ENCODE data around the gene DENND1A. TPM values are rescaled to one million over a fixed set of nuclear protein-coding genes. Genes with fewer than 3 reads are reported as not detected.

DENND1A gene
- polyA plus RNA-seq, 2 donors = 4.6 to 4.8 TPM

DNA sequence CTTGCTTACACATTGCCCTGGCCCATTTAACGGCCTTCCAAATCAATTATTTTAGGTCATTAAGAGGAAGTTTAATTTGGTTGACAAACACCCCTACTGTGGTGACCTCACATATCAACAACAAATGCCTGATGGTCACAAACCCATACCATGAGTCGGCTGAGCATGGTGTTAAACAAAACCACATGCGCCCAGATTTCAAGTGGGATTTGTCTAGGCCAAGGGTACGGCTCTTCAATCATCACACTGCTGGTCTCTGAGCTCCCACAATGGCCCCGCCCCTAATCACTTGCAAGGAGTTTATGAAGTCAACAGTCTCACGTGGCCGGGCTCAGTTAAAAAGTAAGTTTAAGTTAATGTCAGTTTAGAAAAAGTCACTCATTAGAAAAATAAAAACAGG is 330.1 kb downstream of the DENND1A start:
- 97% methylated on average over 7 of the region's 7 CpGs for WGBS, 2 donors
- Histone ChIP-seq H3K4me3 (ENCODE audit: low read depth in 1 of 2, low read length in 2 of 2) (no peak overlapping the region), H3K27me3 (ENCODE audit: control insufficient read depth in 1 of 2, insufficient read depth in 2 of 2, low read length in 2 of 2) (no peaks in the 10 kb centered on the region), H3K9me3 (ENCODE audit: control insufficient read depth in 2 of 2, insufficient read depth in 1 of 2, low read depth in 1 of 2, low read length in 1 of 2) (no peaks in the 10 kb centered on the region), H3K27ac (ENCODE audit: low read depth in 2 of 2, low read length in 1 of 2) (no peak overlapping the region), H3K36me3 (ENCODE audit: control insufficient read depth in 2 of 2, insufficient read depth in 2 of 2, low read length in 1 of 2) (peaks cover 0 to 4% of the 10 kb centered on the region in 2 donors), H3K4me1 (ENCODE audit: control insufficient read depth in 2 of 2, insufficient read depth in 2 of 2, low read length in 1 of 2) (no peaks in the 10 kb centered on the region)

GRCh38 chr9:123597876-123598556 is 331.9 kb downstream of the DENND1A start:
- no peak overlapping the region for H3K4me3 ChIP-seq (ENCODE audit: low read depth in 1 of 2, low read length in 2 of 2)
- no peak overlapping the region for H3K27ac ChIP-seq (ENCODE audit: low read depth in 2 of 2, low read length in 1 of 2)
- H3K4me1 ChIP-seq (ENCODE audit: control insufficient read depth in 2 of 2, insufficient read depth in 2 of 2, low read length in 1 of 2) = no peaks in the 10 kb centered on the region
- no peaks in the 10 kb centered on the region for H3K27me3 ChIP-seq (ENCODE audit: control insufficient read depth in 1 of 2, insufficient read depth in 2 of 2, low read length in 2 of 2)
- H3K9me3 ChIP-seq (ENCODE audit: control insufficient read depth in 2 of 2, insufficient read depth in 1 of 2, low read depth in 1 of 2, low read length in 1 of 2) = no peaks in the 10 kb centered on the region
- 81 to 91% methylated on average over 8 of the region's 8 CpGs for WGBS, 2 donors
- H3K36me3 ChIP-seq (ENCODE audit: control insufficient read depth in 2 of 2, insufficient read depth in 2 of 2, low read length in 1 of 2) = peaks cover 0 to 4% of the 10 kb centered on the region in 2 donors

GRCh38 chr9:123597048-123597447 is 332.9 kb downstream of the DENND1A start:
- Histone ChIP-seq H3K9me3 (ENCODE audit: control insufficient read depth in 2 of 2, insufficient read depth in 1 of 2, low read depth in 1 of 2, low read length in 1 of 2) (no peaks in the 10 kb centered on the region), H3K27ac (ENCODE audit: low read depth in 2 of 2, low read length in 1 of 2) (no peak overlapping the region), H3K4me1 (ENCODE audit: control insufficient read depth in 2 of 2, insufficient read depth in 2 of 2, low read length in 1 of 2) (no peaks in the 10 kb centered on the region), H3K27me3 (ENCODE audit: control insufficient read depth in 1 of 2, insufficient read depth in 2 of 2, low read length in 2 of 2) (no peaks in the 10 kb centered on the region), H3K4me3 (ENCODE audit: low read depth in 1 of 2, low read length in 2 of 2) (no peak overlapping the region), H3K36me3 (ENCODE audit: control insufficient read depth in 2 of 2, insufficient read depth in 2 of 2, low read length in 1 of 2) (peaks cover 0 to 4% of the 10 kb centered on the region in 2 donors)
- WGBS, 2 donors = 92 to 98% methylated on average over 4 of the region's 4 CpGs

GRCh38 chr9:123591283-123591682 is 338.6 kb downstream of the DENND1A start:
- Histone ChIP-seq H3K27ac (ENCODE audit: low read depth in 2 of 2, low read length in 1 of 2) (no peak overlapping the region), H3K4me1 (ENCODE audit: control insufficient read depth in 2 of 2, insufficient read depth in 2 of 2, low read length in 1 of 2) (no peaks in the 10 kb centered on the region), H3K9me3 (ENCODE audit: control insufficient read depth in 2 of 2, insufficient read depth in 1 of 2, low read depth in 1 of 2, low read length in 1 of 2) (peaks cover 0 to 2% of the 10 kb centered on the region in 2 donors), H3K36me3 (ENCODE audit: control insufficient read depth in 2 of 2, insufficient read depth in 2 of 2, low read length in 1 of 2) (peaks cover 0 to 4% of the 10 kb centered on the region in 2 donors), H3K4me3 (ENCODE audit: low read depth in 1 of 2, low read length in 2 of 2) (no peak overlapping the region), H3K27me3 (ENCODE audit: control insufficient read depth in 1 of 2, insufficient read depth in 2 of 2, low read length in 2 of 2) (no peaks in the 10 kb centered on the region)
- WGBS, 2 donors = 90 to 95% methylated on average over 4 of the region's 4 CpGs

DNA sequence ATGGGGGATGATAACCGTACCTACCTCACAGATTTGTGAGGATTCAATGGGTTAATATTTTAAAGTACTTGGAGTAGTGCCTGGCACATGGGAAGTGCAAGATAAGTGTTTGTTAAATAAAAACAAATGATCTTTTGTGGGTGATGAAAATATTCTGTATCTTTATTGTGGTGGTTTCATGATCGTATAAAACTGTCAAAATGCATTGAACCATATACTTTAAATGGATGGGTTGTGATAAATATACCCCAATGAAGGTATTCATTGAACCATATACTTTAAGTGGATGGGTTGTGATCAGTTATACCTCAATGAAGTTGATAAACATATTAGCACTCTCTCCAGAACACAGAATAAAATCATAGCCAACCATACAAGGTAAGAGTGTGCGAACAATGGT is 339.4 kb downstream of the DENND1A start:
- no peaks in the 10 kb centered on the region for H3K36me3 ChIP-seq (ENCODE audit: control insufficient read depth in 2 of 2, insufficient read depth in 2 of 2, low read length in 1 of 2)
- H3K27me3 ChIP-seq (ENCODE audit: control insufficient read depth in 1 of 2, insufficient read depth in 2 of 2, low read length in 2 of 2) = no peaks in the 10 kb centered on the region
- 88 to 92% methylated on average over 3 of the region's 3 CpGs for WGBS, 2 donors
- no peak overlapping the region for H3K4me3 ChIP-seq (ENCODE audit: low read depth in 1 of 2, low read length in 2 of 2)
- no peak overlapping the region for H3K27ac ChIP-seq (ENCODE audit: low read depth in 2 of 2, low read length in 1 of 2)
- peaks cover 0 to 2% of the 10 kb centered on the region in 2 donors for H3K9me3 ChIP-seq (ENCODE audit: control insufficient read depth in 2 of 2, insufficient read depth in 1 of 2, low read depth in 1 of 2, low read length in 1 of 2)
- H3K4me1 ChIP-seq (ENCODE audit: control insufficient read depth in 2 of 2, insufficient read depth in 2 of 2, low read length in 1 of 2) = no peaks in the 10 kb centered on the region

DNA sequence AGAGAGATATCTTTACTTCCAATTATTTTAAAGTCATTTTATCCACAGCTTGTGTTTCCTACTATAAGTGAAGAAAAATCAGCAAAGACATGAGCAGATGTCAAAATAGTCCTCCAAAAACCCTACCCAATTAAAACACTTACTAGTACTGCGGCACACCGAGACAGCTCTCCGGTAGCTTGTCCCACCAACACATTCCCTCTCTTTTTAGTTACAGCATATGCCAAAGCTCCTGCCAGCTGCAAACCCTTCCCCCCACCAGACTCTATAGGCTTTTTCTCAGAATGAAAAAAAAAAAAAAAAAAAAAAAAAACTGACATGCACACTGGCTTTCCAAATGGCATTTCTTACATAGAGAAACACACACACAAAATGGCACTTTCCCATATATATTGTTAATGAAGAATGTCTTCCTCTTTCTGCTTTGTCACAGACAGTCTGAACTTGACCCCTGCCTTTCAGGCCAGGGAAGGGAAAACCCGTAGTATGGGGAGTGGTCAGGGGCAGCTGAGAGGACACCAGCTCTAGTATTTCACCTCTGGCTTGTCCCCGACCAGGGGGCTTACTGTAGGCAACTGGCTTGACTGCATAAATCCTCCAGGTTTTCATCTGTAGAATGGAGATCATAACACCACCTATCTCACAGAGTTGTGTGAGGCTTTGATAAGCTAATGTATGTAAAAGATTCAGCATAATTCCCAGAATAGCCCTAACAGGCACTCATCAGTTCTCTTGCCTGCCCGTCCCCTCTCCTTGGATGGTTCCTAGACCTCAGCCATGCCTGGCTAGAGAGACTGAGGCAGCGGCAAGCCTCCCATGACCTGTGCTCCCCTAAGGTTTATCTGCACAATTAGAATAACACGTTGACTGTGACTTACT is 340.3 kb downstream of the DENND1A start:
- WGBS, 2 donors = 89 to 90% methylated on average over 8 of the region's 8 CpGs
- H3K4me3 ChIP-seq (ENCODE audit: low read depth in 1 of 2, low read length in 2 of 2) = no peak overlapping the region
- no peaks in the 10 kb centered on the region for H3K27me3 ChIP-seq (ENCODE audit: control insufficient read depth in 1 of 2, insufficient read depth in 2 of 2, low read length in 2 of 2)
- no peak overlapping the region for H3K27ac ChIP-seq (ENCODE audit: low read depth in 2 of 2, low read length in 1 of 2)
- no peaks in the 10 kb centered on the region for H3K4me1 ChIP-seq (ENCODE audit: control insufficient read depth in 2 of 2, insufficient read depth in 2 of 2, low read length in 1 of 2)
- no peaks in the 10 kb centered on the region for H3K36me3 ChIP-seq (ENCODE audit: control insufficient read depth in 2 of 2, insufficient read depth in 2 of 2, low read length in 1 of 2)
- peaks cover 0 to 2% of the 10 kb centered on the region in 2 donors for H3K9me3 ChIP-seq (ENCODE audit: control insufficient read depth in 2 of 2, insufficient read depth in 1 of 2, low read depth in 1 of 2, low read length in 1 of 2)

DNA sequence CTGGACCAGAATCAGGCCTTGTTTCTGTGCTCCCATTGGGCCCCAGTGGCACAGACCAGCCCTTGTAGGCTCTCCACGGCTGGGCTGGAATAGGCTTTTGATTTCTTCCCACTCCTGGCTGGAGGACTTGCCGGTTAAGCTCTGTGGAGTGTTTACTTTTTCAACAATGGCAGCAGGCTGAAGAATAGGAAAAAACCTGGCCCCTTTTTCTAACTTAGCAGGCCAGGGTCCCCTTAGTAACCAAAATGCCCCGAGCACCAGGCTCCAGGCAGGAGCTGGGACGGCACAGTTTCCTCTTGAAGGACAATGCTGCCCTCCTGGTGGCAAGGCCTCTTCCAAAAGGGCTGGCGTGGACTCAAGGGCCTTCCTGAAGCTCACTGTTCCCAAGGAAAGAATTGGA is 343.7 kb downstream of the DENND1A start:
- H3K4me3 ChIP-seq (ENCODE audit: low read depth in 1 of 2, low read length in 2 of 2) = no peak overlapping the region
- no peaks in the 10 kb centered on the region for H3K4me1 ChIP-seq (ENCODE audit: control insufficient read depth in 2 of 2, insufficient read depth in 2 of 2, low read length in 1 of 2)
- peaks cover 0 to 3% of the 10 kb centered on the region in 2 donors for H3K36me3 ChIP-seq (ENCODE audit: control insufficient read depth in 2 of 2, insufficient read depth in 2 of 2, low read length in 1 of 2)
- H3K27ac ChIP-seq (ENCODE audit: low read depth in 2 of 2, low read length in 1 of 2) = no peak overlapping the region
- no peaks in the 10 kb centered on the region for H3K27me3 ChIP-seq (ENCODE audit: control insufficient read depth in 1 of 2, insufficient read depth in 2 of 2, low read length in 2 of 2)
- peaks cover 0 to 2% of the 10 kb centered on the region in 2 donors for H3K9me3 ChIP-seq (ENCODE audit: control insufficient read depth in 2 of 2, insufficient read depth in 1 of 2, low read depth in 1 of 2, low read length in 1 of 2)
- WGBS, 2 donors = 88 to 93% methylated on average over 5 of the region's 5 CpGs

GRCh38 chr9:123584202-123585176 is 345.4 kb downstream of the DENND1A start:
- Histone ChIP-seq H3K4me1 (ENCODE audit: control insufficient read depth in 2 of 2, insufficient read depth in 2 of 2, low read length in 1 of 2) (no peaks in the 10 kb centered on the region), H3K36me3 (ENCODE audit: control insufficient read depth in 2 of 2, insufficient read depth in 2 of 2, low read length in 1 of 2) (peaks cover 0 to 3% of the 10 kb centered on the region in 2 donors), H3K27me3 (ENCODE audit: control insufficient read depth in 1 of 2, insufficient read depth in 2 of 2, low read length in 2 of 2) (no peaks in the 10 kb centered on the region), H3K4me3 (ENCODE audit: low read depth in 1 of 2, low read length in 2 of 2) (no peak overlapping the region), H3K27ac (ENCODE audit: low read depth in 2 of 2, low read length in 1 of 2) (no peak overlapping the region), H3K9me3 (ENCODE audit: control insufficient read depth in 2 of 2, insufficient read depth in 1 of 2, low read depth in 1 of 2, low read length in 1 of 2) (peaks cover 0 to 2% of the 10 kb centered on the region in 2 donors)
- 95 to 98% methylated on average over 10 of the region's 10 CpGs for WGBS, 2 donors

- Histone ChIP-seq H3K4me3 (ENCODE audit: low read depth in 1 of 2, low read length in 2 of 2) (no peak overlapping the region), H3K4me1 (ENCODE audit: control insufficient read depth in 2 of 2, insufficient read depth in 2 of 2, low read length in 1 of 2) (no peaks in the 10 kb centered on the region), H3K36me3 (ENCODE audit: control insufficient read depth in 2 of 2, insufficient read depth in 2 of 2, low read length in 1 of 2) (peaks cover 0 to 3% of the 10 kb centered on the region in 2 donors), H3K27ac (ENCODE audit: low read depth in 2 of 2, low read length in 1 of 2) (no peak overlapping the region), H3K9me3 (ENCODE audit: control insufficient read depth in 2 of 2, insufficient read depth in 1 of 2, low read depth in 1 of 2, low read length in 1 of 2) (peaks cover 0 to 2% of the 10 kb centered on the region in 2 donors), H3K27me3 (ENCODE audit: control insufficient read depth in 1 of 2, insufficient read depth in 2 of 2, low read length in 2 of 2) (no peaks in the 10 kb centered on the region)
- WGBS, 2 donors = 97 to 98% methylated on average over 2 of the region's 2 CpGs
Measured at GRCh38 chr9:123583646-123584045, 346.3 kb downstream of the DENND1A start.

Measured in esophagus (tissue), 2 donors.